Epithelial cell of prostate (primary cell): ENCODE measurements around the gene EML6.
A peak's percentile ranks its signal among the peaks of the same experiment; 100 is the strongest.

Source experiments
- DNase-seq: peaks from one replicate; pipeline ENCODE4 v3.0.0-alpha.2; 2011; ENCODE audit warnings: low read depth, low spot score
- H3K27ac ChIP-seq: fragments of 450-650 bp; 2 replicates; pipeline ENCODE4 v1.5.1; 2017; ENCODE audit warnings: mild to moderate bottlenecking

Gene EML6

DNA sequence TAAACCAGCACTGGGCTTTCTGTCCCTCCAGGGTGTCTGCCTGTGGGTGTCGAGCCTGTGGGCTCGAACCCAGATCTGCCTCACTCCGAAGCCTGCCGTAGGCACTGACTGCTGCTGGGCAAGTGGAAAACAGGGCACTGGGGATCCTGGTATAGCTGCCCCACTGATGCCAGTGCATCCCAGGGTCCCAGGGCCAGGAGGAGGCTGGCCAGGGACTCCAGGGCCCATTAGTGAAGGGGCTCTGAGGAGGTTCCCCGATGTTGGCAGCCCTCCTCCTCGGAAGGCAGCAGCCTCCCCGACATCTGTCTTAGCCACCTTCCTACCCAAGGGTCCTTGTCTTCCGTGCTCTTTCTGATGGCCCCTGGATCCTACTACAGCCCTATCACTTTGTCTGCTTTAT is 230.7 kb downstream of the EML6 start:
- no peak overlapping the region for H3K27ac ChIP-seq
- no peak for DNase-seq

DNA sequence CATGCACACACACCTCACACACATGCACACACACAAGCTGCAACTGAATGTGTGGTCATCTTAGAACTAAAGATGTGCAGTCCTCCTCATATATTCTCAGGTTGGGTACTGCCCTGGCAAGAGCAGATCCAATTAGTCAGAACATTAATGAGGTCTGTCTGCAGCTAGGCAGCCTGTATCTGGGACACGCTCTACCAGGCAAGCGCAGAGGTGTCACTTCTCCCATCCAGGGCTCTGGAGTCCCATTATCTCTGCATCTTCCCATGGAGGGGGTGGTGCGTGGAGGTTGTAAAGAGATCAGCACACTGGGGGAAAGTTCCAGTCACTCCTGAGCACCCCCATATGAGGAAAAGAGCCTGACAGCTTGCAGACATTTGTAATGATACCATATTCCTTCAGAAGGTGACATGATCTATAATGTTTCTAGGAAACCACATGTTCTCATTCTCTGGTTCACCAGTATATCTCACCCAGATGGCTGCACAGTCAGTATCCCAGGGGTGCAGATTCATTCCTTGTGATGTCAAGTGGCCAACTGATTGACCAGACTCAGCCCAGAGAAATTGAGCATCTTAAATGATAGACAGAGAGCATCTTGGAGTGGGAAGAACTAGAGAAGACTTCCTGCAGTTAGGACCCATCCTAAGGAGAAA is 231.4 kb downstream of the EML6 start:
- H3K27ac ChIP-seq, result no peak overlapping the region
- DNase-seq, result no peak

- DNase-seq, result no peak
- no peak overlapping the region for H3K27ac ChIP-seq
Measured at GRCh38 chr2:54955358-54956110, 232.1 kb downstream of the EML6 start.

GRCh38 chr2:54956111-54956627 is 232.7 kb downstream of the EML6 start:
- no peak overlapping the region for H3K27ac ChIP-seq
- no peak for DNase-seq

- no peak overlapping the region for H3K27ac ChIP-seq
- DNase-seq, result no peak
Measured at GRCh38 chr2:54957321-54957999, 234.0 kb downstream of the EML6 start.

- H3K27ac ChIP-seq, result no peak overlapping the region
- DNase-seq, result no peak
Measured at GRCh38 chr2:54958717-54959371, 235.4 kb downstream of the EML6 start.

DNA sequence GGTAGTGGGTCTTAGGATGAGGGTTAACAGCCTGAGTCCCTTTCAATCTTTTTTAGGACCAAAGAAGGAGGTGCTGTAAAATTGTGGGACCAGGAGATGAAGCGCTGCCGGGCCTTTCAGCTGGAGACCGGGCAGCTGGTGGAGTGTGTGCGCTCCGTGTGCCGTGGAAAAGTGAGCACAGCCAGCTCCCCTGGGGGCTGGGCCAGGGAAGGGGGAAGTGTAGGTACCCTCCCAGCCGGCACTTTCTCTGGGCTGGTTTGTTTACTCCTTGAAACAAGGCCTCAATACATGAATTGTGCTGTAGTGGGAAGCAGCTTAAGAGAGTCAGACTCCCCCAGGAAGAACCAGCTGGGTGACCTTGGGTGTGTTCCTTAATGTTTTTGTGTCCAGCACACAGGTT is 236.7 kb downstream of the EML6 start:
- no peak overlapping the region for H3K27ac ChIP-seq
- no peak for DNase-seq

- H3K27ac ChIP-seq, result no peak overlapping the region
- no peak for DNase-seq
Measured at GRCh38 chr2:54962511-54962910, 239.0 kb downstream of the EML6 start.

DNA sequence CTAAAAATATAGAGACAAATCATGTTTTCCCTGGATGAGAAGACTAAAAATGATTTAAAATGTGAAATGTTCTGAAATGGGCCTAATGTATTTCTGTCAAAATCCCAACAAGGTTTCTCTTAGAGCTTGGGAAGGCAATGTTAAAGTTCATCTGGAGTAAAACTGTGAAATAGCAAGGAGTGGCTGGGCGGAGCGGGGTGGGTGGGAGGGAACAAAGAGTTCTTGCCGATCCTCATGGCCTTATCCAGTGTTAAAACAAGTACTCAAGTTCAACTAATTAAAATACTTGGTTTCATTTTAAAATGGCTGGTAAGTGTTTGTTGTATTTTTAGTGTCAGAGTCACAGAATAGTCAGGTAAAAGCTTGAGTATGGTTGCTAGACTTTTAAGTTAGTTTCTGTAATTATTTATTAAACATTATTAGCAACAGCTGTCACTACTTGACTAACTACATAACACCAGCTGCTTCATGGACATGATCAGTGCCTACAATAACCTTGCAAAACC is 239.5 kb downstream of the EML6 start:
- no peak overlapping the region for H3K27ac ChIP-seq
- DNase-seq, result no peak

- no peak overlapping the region for H3K27ac ChIP-seq
- DNase-seq, result no peak
Measured at GRCh38 chr2:54963476-54963875, 240.0 kb downstream of the EML6 start.

GRCh38 chr2:54964271-54964670 is 240.8 kb downstream of the EML6 start:
- H3K27ac ChIP-seq, result no peak overlapping the region
- no peak for DNase-seq

DNA sequence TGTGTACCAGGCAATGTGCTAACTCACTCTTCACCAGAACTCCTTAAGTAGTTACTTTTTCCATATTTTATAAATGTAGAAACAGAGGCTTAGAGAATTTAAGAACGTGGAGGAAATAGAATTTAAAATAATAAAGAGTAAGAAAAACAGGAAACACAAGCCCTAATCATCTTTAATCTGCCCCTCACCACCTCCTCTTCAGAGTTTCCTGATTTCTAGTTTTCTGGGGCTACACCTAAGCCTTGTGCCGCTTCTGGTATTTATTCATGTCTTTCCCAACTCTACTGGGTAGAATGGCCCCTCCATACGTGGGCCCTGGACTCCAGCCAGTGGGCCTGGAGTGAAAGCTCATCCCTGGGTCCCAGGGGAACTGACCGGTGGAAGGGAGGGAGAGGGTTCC is 241.4 kb downstream of the EML6 start:
- H3K27ac ChIP-seq, result no peak overlapping the region
- DNase-seq, result no peak

DNA sequence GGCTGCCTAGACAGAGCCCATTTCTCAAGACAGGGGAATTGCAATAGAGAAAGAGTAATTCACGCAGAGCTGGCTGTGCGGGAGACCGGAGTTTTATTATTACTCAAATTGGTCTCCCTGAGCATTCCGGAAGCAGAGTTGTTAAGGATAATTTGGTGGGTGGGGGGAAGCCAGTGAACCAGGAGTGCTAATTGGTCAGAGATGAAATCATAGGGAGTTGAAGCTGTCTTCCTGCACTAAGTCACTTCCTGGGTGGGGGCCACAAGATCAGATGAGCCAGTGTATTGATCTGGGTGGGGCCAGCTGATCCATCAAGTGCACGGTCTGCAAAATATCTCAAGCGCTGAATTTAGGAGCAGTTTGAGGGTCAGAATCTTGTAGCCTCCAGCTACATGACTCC is 242.0 kb downstream of the EML6 start:
- no peak for DNase-seq
- peak overlapping the region; percentile 39 for H3K27ac ChIP-seq

GRCh38 chr2:54966165-54966832 is 242.8 kb downstream of the EML6 start:
- DNase-seq, result no peak

DNA sequence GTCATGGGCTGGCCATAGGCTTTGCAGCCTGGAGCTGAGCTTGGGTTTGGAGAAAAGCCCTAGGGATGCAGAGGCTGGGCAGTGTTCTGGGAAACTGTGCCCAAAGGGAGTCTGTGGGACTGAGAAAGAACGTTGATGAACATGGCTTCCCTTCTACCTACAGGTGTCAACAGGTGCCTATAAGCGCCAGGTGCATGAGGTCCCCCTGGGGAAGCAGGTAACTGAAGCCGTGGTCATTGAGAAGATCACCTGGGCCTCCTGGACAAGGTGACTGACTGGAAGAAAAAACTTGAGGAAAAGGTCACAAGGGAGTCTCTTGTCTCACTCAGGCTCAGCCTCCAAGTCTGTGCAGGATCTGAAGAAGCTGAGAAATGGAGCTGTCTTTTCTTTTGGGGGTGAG is 243.4 kb downstream of the EML6 start:
- peak overlapping the region; percentile 39 for H3K27ac ChIP-seq
- no peak for DNase-seq

More at GRCh38 chr2:54966165-54966832, 242.8 kb downstream of the EML6 start:
- peak overlapping the region; percentile 39 for H3K27ac ChIP-seq

- H3K27ac ChIP-seq, result no peak overlapping the region
- DNase-seq, result no peak
Measured at GRCh38 chr2:54967269-54967668, 243.8 kb downstream of the EML6 start.

GRCh38 chr2:54967759-54968365 is 244.4 kb downstream of the EML6 start:
- DNase-seq, result no peak
- no peak overlapping the region for H3K27ac ChIP-seq

GRCh38 chr2:54968561-54969218 is 245.2 kb downstream of the EML6 start:
- H3K27ac ChIP-seq, result no peak overlapping the region
- no peak for DNase-seq
